IMR-90 (cell line): Measurements from ENCODE around the gene EFNA5. TPM values are rescaled to one million over a fixed set of nuclear protein-coding genes. Genes with fewer than 3 reads are reported as not detected.

ENCODE experiments used
- ATAC-seq: fragments of 200-7000 bp; cut with Tn5 transposase; 2 replicates; pipeline ENCODE4 v1.9.1; 2020; ENCODE audit warnings: low read depth, mild to moderate bottlenecking, moderate library complexity
- BruUV-seq: library from RNA; stranded (reverse); fragments of 400-500 nt; replicated peaks from 2 replicates; lab custom pipeline; 2021; lab: Mats Ljungman, UMichigan
- CTCF ChIA-PET: fragments of 300-600 bp; formaldehyde crosslinking; extraction: SDS; loops from one replicate; lab custom pipeline; 2021; ENCODE audit warnings: antibody characterized with exemption; lab: Yijun Ruan, JAX
- POLR2A ChIA-PET: fragments of 300-600 bp; sonication (Branson Sonifier 250); formaldehyde crosslinking; loops from one replicate; lab custom pipeline; 2022; ENCODE audit warnings: antibody characterized with exemption; ENCODE audit not compliant: unreplicated experiment; lab: Charles Lee
- DNase-seq: peaks from one replicate; pipeline ENCODE4 v3.0.0; 2013
- H2AFZ ChIP-seq: replicated peaks from 2 replicates; pipeline ENCODE3; 2013; ENCODE audit warnings: low read length, mild to moderate bottlenecking; ENCODE audit not compliant: poor library complexity
- H2AK5ac ChIP-seq: 2 replicates; pipeline ENCODE4 v1.6.1; 2013; ENCODE audit warnings: low read depth, low read length, inconsistent platforms
- H2AK9ac ChIP-seq: replicated peaks from 2 replicates; pipeline ENCODE3; 2013; ENCODE audit warnings: mild to moderate bottlenecking, low read depth, low read length, moderate library complexity; ENCODE audit not compliant: poor library complexity
- H2BK120ac ChIP-seq: 2 replicates; pipeline ENCODE4 v1.6.1; 2013; ENCODE audit warnings: low read depth, low read length, inconsistent platforms
- H2BK15ac ChIP-seq: 3 replicates; pipeline ENCODE4 v1.6.1; 2013; ENCODE audit warnings: low read depth, low read length, inconsistent platforms
- H2BK20ac ChIP-seq: 2 replicates; pipeline ENCODE4 v1.6.1; 2013; ENCODE audit warnings: low read depth, mild to moderate bottlenecking, inconsistent platforms, low read length, moderate library complexity
- H2BK5ac ChIP-seq: 2 replicates; pipeline ENCODE4 v1.6.1; 2013; ENCODE audit warnings: mild to moderate bottlenecking, low read depth, low read length, inconsistent platforms; ENCODE audit not compliant: poor library complexity, severe bottlenecking
- H3K14ac ChIP-seq: replicated peaks from 2 replicates; pipeline ENCODE4 v1.6.1; 2013; ENCODE audit warnings: low read depth, low read length, inconsistent platforms
- H3K18ac ChIP-seq: 2 replicates; pipeline ENCODE4 v1.6.1; 2013; ENCODE audit warnings: low read depth, low read length, control low read depth
- H3K23ac ChIP-seq: 2 replicates; pipeline ENCODE4 v1.6.1; 2013; ENCODE audit warnings: low read depth, low read length, inconsistent platforms
- H3K27ac ChIP-seq: 2 replicates; pipeline ENCODE4 v1.5.1; 2013; ENCODE audit warnings: mild to moderate bottlenecking, control low read depth, low read length; ENCODE audit not compliant: insufficient read depth
- H3K27me3 ChIP-seq: 2 replicates; pipeline ENCODE4 v1.6.1; 2013; ENCODE audit warnings: low read length; ENCODE audit not compliant: control insufficient read depth, insufficient read depth
- H3K36me3 ChIP-seq: 2 replicates; pipeline ENCODE4 v1.6.1; 2013; ENCODE audit warnings: low read length, mixed read lengths; ENCODE audit not compliant: control insufficient read depth, insufficient read depth
- H3K4ac ChIP-seq: 2 replicates; pipeline ENCODE4 v1.6.1; 2013; ENCODE audit warnings: low read depth, low read length, inconsistent platforms
- H3K4me1 ChIP-seq: 2 replicates; pipeline ENCODE4 v1.6.1; 2013; ENCODE audit warnings: low read length, mixed read lengths; ENCODE audit not compliant: control insufficient read depth, insufficient read depth
- H3K4me2 ChIP-seq: 2 replicates; pipeline ENCODE4 v1.6.1; 2013; ENCODE audit warnings: low read depth, mild to moderate bottlenecking, control low read depth, low read length, moderate library complexity
- H3K4me3 ChIP-seq: 2 replicates; pipeline ENCODE4 v1.5.1; 2013; ENCODE audit warnings: low read depth, mild to moderate bottlenecking, control low read depth, low read length, moderate library complexity; ENCODE audit not compliant: insufficient read depth
- H3K56ac ChIP-seq: 2 replicates; pipeline ENCODE4 v1.6.1; 2013; ENCODE audit warnings: low read length, inconsistent platforms; ENCODE audit not compliant: insufficient read depth; ENCODE audit errors: extremely low read depth
- H3K79me1 ChIP-seq, 2 experiments: 2 replicates each; pipeline ENCODE4 v1.6.1; 2013; ENCODE audit warnings: low read length in 2 of 2, inconsistent platforms in 1 of 2, low read depth in 1 of 2
- H3K9ac ChIP-seq: 2 replicates; pipeline ENCODE4 v1.6.1; 2013; ENCODE audit warnings: low read depth, low read length, control low read depth
- H3K9me1 ChIP-seq: 2 replicates; pipeline ENCODE4 v1.6.1; 2013; ENCODE audit warnings: low read length, inconsistent platforms; ENCODE audit not compliant: insufficient read depth
- H3K9me3 ChIP-seq: 2 replicates; pipeline ENCODE4 v1.6.1; 2013; ENCODE audit warnings: low read length; ENCODE audit not compliant: control insufficient read depth, insufficient read depth
- H4K20me1 ChIP-seq: 2 replicates; pipeline ENCODE4 v1.6.1; 2013; ENCODE audit warnings: low read length, inconsistent platforms; ENCODE audit not compliant: insufficient read depth
- H4K5ac ChIP-seq: 2 replicates; pipeline ENCODE4 v1.6.1; 2013; ENCODE audit warnings: mild to moderate bottlenecking, low read depth, low read length, control low read depth
- H4K8ac ChIP-seq, 2 experiments: 2 replicates each; pipeline ENCODE4 v1.6.1; 2013; ENCODE audit warnings: low read depth in 2 of 2, low read length in 2 of 2, control low read depth in 1 of 2, inconsistent platforms in 1 of 2
- H4K91ac ChIP-seq: 2 replicates; pipeline ENCODE4 v1.6.1; 2013; ENCODE audit warnings: low read depth, low read length, inconsistent platforms; ENCODE audit not compliant: insufficient read depth
- CEBPB ChIP-seq: IDR thresholded peaks from 2 replicates; pipeline ENCODE4 v1.6.1; 2012; ENCODE audit warnings: low read depth, low read length, improper control_type of control experiment
- CHD1 ChIP-seq: IDR thresholded peaks from 2 replicates; pipeline ENCODE4 v1.6.1; 2012; ENCODE audit warnings: low read depth, low read length, improper control_type of control experiment
- FOS ChIP-seq: fragments of 150-350 bp; IDR thresholded peaks from 2 replicates; pipeline ENCODE4 v1.6.1; 2016; ENCODE audit warnings: low read depth, low read length
- MAFK ChIP-seq: IDR thresholded peaks from 2 replicates; pipeline ENCODE4 v1.6.1; 2012; ENCODE audit warnings: low read depth, low read length, improper control_type of control experiment
- POLR2A ChIP-seq: IDR thresholded peaks from 2 replicates; pipeline ENCODE4 v1.6.1; 2012; ENCODE audit warnings: mild to moderate bottlenecking, low read depth, low read length
- RAD21 ChIP-seq: IDR thresholded peaks from 2 replicates; pipeline ENCODE4 v1.6.1; 2012; ENCODE audit warnings: low read length, improper control_type of control experiment
- SMC3 ChIP-seq: fragments of 150-350 bp; IDR thresholded peaks from 2 replicates; pipeline ENCODE4 v1.6.1; 2016; ENCODE audit warnings: low read depth, mild to moderate bottlenecking, antibody characterized with exemption, low read length, moderate library complexity
- WGBS, 2 experiments: methylation state at CpG; one replicate each; pipeline versions ENCODE4 v1.1.5 to v1.1.7; 2013; ENCODE audit warnings: missing lambda C conversion rate in 2 of 2; ENCODE audit not compliant: insufficient read length in 1 of 2; ENCODE audit errors: extremely low coverage in 2 of 2; 5-methylcytosine and 5-hydroxymethylcytosine counted together
- dilution Hi-C: fragments of 300-500 bp; cut with HindIII; formaldehyde crosslinking; loops from one replicate; pipeline ENCODE4 v1.14.3; 2018; ENCODE audit warnings: low sequenced_read_pairs; ENCODE audit not compliant: unreplicated experiment
- in situ Hi-C: fragments of 300-500 bp; cut with MboI; formaldehyde crosslinking; loops from 3 replicates; pipeline ENCODE4 v1.14.3; 2019; ENCODE audit warnings: low sequenced_read_pairs, inconsistent platforms, mixed read lengths
- intact Hi-C: fragments of 100-400 bp; cut with micrococcal nuclease; formaldehyde crosslinking; loops from 2 replicates; pipeline ENCODE4 v1.10.0; 2022
- polyA plus RNA-seq, 3 experiments: library from polyadenylated mRNA; depleted of rRNA; stranded (reverse); fragments of >200 nt; gene quantifications; 2 replicates each; pipeline ENCODE4 v1.2.3, GENCODE V29; 2012; ENCODE audit warnings: low replicate concordance in 1 of 3
- total RNA-seq: library from RNA; depleted of rRNA; stranded (reverse); fragments of >200 nt; gene quantifications from 2 replicates; pipeline ENCODE4 v1.2.3, GENCODE V29; 2012
- TF ChIP-seq, protein P1 (sequence below): fragments of 150-350 bp; IDR thresholded peaks from 2 replicates; pipeline ENCODE4 v1.6.1; 2016; ENCODE audit warnings: low read depth, mild to moderate bottlenecking, low read length, moderate library complexity, borderline replicate concordance
- TF ChIP-seq, protein P2 (sequence below): fragments of 150-350 bp; IDR thresholded peaks from 2 replicates; pipeline ENCODE4 v1.6.1; 2017; ENCODE audit warnings: mild to moderate bottlenecking, antibody characterized with exemption, low read length, low read depth

EFNA5 gene
- total and polyA plus RNA-seq, 2 of the 4 experiments (the other 2 are of a cell fraction): 1.5 to 1.6 TPM

DNA sequence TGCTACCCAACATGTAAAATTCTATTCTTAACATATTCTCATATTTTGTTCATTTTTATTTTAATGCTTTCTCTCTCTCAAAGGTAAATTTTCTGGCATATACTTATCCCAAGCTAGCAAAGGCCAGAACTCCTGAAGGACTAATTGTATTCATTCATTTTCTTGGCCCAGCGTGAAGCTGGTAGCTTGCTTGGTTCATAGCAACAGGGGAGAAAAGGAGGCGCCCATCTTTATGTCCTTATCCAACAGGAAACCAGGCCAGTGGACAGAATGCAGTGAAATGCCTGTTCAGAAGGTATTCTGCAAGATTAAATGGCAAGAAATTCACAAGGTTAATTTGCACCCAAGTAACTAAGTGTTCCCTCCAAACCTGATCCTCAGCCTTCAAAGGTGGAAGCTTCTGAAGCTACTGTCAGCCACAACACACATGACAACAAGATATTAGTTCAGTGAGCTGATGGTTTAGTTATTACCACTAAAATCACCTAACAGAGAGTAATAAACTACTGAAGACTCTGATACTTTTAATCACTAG is 5.6 kb downstream of the EFNA5 start:
- Histone ChIP-seq H3K27ac (no peak overlapping the region), H2AK5ac (no peak overlapping the region), H3K9ac (no peak overlapping the region), H2BK20ac (no peak overlapping the region), H2AK9ac (no peak overlapping the region), H4K5ac (no peak overlapping the region), H2BK120ac (no peak overlapping the region), H4K91ac (no peak overlapping the region), H3K4me3 (no peak overlapping the region), H3K56ac (no peak overlapping the region), H3K9me1 (no peaks in the 10 kb centered on the region), H3K18ac (no peak overlapping the region), H2BK15ac (no peak overlapping the region), H2AFZ (no peak overlapping the region), H3K27me3 (peaks cover 8% of the 10 kb centered on the region; the same call in 1 of the 2 replicates), H3K4me1 (no peaks in the 10 kb centered on the region), H4K8ac (no peak overlapping the region), H3K4me2 (no peak overlapping the region), H3K4ac (no peak overlapping the region), H3K14ac (no peak overlapping the region), H3K9me3 (no peaks in the 10 kb centered on the region), H2BK5ac (no peak overlapping the region), H4K20me1 (no peaks in the 10 kb centered on the region), H3K36me3 (no peaks in the 10 kb centered on the region), H3K79me1 (peaks cover 0 to 3% of the 10 kb centered on the region in 2 experiments; a peak in 2 of 4 replicates), H3K23ac (no peak overlapping the region)
- no peak for TF ChIP-seq FOS
- TF ChIP-seq, protein P1, sequence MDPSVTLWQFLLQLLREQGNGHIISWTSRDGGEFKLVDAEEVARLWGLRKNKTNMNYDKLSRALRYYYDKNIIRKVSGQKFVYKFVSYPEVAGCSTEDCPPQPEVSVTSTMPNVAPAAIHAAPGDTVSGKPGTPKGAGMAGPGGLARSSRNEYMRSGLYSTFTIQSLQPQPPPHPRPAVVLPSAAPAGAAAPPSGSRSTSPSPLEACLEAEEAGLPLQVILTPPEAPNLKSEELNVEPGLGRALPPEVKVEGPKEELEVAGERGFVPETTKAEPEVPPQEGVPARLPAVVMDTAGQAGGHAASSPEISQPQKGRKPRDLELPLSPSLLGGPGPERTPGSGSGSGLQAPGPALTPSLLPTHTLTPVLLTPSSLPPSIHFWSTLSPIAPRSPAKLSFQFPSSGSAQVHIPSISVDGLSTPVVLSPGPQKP: no peak
- TF ChIP-seq SMC3: no peak
- TF ChIP-seq RAD21: no peak
- no peak for TF ChIP-seq CHD1
- TF ChIP-seq, protein P2, sequence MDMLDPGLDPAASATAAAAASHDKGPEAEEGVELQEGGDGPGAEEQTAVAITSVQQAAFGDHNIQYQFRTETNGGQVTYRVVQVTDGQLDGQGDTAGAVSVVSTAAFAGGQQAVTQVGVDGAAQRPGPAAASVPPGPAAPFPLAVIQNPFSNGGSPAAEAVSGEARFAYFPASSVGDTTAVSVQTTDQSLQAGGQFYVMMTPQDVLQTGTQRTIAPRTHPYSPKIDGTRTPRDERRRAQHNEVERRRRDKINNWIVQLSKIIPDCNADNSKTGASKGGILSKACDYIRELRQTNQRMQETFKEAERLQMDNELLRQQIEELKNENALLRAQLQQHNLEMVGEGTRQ: no peak
- no peak for TF ChIP-seq POLR2A
- TF ChIP-seq CEBPB: no peak
- no peak for TF ChIP-seq MAFK
- intact Hi-C loops: no loop called here
- ChIA-PET POLR2A (no interaction called here), CTCF (interaction anchor here (1.3 kb wide), 1 partner anchor 753 kb away, joined by 3 read pairs; no protein-coding TSS in a partner anchor)
- DNase-seq: no peak
- no TSS peak for BruUV-seq
- dilution Hi-C loops: no loop called here
- in situ Hi-C loops: no loop called here
- no CpG with 5 or more reads among the region's 2 CpGs for WGBS, 2 experiments
- no peak for ATAC-seq
